Fibroblast of skin of left quadriceps (primary cell): ENCODE results near the gene ZYG11B.
"Not testable (repeated sequence)": the region's sequence is repeated elsewhere in the genome, so short reads cannot be mapped to it uniquely, and the experiment has no call there.

Experiments used
- DNase-seq, 2 experiments: peaks; one replicate each; pipeline ENCODE4 v3.0.0-alpha.2; 2013; ENCODE audit warnings: low read depth in 2 of 2

ZYG11B gene

DNA sequence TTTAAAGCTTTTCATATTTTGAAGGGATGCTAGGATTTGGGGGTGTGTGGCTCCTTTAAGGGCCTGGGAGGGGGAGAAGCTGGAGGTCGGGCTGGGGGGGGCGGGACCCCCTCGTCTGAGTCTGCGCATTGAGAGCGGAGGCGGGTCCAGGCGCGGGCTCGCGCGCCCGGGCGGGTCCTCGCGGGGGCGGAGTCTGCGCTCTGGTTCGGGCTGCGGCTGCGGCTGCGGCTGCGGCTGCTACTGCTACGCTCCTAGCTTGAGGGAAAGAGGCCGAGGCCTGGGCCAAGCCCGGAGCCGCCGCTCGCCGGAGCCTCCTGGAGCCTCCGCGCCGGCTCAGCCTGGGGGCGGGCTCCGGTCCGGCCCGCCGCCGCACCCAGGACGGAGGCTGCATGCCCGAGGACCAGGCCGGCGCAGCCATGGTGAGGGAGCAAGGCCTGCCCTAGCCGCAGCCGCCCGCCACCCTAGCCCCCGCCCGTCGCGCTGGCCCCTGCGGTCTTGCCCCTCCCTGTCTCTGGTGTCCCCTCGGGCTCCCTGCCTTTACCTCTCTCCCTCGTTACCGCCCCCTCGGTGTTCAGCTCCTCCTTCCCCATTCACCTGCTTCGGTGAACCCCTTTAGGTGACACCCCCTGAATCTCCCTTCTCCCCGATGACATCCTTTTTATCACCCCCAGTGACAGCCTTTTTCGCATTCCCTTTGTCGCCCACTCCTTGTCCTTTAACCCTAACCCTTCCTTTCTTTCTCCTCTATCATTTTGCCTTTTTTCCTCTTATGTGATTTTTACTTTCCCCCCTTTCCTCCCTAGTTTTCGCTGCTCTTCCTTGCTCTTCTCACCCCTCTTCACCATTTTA lies at the start of gene ZYG11B:
Gene ZYG11B, plus strand, starts transcription at position 189 of the 849 bp plus-strand sequence. Its CDS starts 201 bp downstream, at position 390.
- DNase-seq: peak; percentile 67 to 71

DNA sequence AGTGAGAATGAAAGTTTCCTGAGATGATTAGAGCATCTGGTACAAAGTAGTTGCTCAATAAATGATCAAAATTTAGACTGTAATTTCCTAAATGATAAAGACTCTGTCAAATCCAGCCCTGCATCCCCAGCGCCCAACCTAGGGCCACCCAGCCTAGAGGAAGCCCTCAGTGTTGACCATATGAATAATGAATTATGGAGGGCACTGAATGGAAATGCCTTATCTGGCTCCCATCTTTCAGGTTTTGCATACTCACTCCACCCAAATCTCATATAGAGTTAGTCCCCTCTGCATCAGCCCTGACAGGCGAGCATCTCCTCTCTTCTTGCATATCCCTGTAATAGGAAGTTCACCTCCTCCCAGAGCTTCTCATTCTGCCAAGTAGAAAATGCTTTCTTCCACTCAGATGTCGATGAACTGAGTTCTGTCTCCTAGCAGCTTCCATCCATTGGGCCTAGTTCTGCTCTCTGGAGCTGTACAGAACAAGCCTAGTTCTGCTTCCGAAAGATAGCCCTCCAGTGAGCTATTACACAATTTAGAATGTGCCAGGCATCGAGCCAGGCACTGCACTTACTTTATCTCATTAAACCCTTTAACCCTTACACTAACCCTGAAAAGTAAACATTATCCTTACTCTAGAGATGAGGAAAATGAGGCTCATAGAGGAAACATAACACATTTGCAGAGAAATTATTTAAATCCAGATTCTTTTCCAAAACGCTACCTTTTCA lies 49.0 kb upstream of the ZYG11B start:
- DNase-seq: no peak

DNA sequence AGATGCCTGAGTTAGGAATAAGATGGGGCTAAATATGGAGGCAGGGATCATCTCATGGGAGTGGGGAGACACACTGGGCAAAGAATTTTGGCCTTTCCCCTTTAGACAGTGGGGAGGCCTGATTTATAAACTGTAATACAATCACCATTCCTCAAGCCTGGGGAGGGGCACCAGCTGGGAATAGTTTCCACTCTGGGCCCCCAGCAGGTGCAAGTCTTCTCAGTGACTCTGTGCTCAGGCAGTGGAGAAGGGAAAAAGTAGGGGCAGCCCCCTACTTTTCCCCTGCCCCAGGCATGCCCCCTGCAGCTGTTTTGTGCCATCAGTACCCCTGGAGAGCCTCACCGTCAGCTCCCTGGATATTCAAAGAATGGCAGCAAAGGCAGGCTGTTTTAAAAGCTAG lies 47.2 kb upstream of the ZYG11B start:
- no peak for DNase-seq

DNA sequence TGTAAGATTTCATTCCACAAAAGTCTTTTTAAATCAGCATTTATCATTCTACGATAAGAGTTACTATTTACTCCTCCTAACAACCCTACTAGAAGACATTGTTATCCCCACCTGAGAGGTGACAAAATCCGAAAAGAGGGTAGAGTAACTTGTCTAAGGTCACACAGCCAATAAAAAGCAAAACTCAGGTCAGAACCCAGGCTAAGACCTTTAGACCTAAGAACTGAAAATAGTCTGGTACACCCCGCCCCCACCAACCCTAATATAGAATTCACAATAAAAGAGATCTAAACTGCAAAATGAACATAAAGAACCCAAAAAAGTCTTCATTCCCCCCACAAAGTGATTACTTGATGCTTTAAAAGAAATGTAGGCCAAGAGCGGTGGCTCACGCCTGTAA lies 46.8 kb upstream of the ZYG11B start:
- DNase-seq: no peak

DNA sequence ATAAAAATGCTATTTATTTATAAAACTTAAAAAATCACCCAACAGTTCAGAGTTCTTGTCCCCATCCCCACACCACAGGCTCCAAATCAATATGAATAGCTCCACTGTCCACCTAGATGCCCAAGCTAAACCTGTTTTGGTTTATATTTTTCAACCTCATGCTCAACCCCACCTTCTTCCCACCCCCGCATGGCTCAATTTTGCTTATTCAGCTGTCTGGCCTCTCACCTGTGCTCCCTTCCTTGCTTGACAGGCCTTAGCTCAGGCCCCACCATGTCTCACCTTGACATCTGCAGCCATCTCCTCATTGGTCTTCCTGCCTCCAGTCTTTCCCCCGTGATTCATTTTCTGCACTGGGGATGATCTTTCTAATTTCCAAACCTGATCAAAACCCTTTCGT lies 45.9 kb upstream of the ZYG11B start:
- DNase-seq: no peak

DNA sequence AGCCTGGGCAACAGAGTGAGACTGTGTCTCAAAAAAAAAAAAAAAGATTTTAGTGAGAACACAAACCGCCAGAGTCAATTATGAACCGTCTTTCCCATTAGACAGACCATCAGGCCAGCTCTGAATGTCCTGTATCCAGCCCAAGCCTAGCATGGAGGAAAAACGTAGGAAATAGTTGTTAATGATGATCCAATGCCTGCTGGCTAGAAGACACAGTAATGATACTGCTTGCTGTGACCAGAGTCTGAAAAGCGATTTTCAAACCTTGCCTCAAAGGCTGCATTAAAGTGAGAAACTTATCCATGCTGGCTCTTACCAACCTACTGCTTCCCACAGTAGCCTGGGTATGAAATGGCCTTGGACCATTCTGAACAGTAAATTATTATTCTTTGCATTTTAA lies 45.1 kb upstream of the ZYG11B start:
- DNase-seq: no peak

DNA sequence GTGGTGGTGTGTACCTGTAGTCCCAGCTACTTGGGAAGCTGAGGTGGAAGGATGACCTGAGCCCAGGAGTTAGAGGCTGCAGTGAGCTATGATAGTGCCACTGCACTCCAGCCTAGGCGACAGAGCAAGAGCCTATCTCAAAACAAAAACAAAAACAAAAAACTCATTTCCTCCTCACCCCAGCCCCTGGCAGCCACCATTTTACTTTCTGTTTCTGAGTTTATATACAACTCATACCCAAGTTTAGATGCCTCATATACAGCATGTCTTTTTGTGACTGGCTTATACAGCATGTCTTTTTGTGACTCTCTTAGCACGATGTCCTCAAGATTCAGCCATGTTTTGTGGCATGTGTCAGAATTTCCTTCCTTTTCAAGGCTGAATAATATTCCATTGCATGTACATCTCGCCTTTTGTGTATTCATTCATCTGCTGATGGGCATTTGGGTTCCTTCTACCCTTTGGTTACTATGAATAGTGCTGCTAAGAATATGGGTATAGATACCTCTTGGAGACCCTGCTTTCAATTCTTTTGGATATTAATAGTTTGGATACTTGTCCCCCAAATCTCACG lies 42.8 kb upstream of the ZYG11B start:
- no peak for DNase-seq

DNA sequence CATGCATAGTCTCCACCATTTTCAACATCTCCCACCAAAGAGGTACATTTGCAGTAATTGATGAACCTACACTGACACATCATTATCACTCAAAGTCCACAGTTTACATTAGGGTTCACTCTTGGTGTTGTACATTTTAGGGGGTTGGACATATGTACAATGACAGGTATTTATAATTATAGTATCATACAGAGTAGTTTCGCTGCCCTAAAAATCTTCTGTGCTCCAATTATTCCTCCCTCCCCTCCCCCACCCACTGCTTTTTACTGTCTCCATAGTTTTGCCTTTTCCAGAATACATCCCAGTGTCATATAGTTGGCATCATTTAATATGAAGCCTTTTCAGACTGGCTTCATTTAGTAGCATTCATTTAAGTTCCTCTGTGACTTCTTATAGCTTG lies 41.7 kb upstream of the ZYG11B start:
- DNase-seq: no peak

DNA sequence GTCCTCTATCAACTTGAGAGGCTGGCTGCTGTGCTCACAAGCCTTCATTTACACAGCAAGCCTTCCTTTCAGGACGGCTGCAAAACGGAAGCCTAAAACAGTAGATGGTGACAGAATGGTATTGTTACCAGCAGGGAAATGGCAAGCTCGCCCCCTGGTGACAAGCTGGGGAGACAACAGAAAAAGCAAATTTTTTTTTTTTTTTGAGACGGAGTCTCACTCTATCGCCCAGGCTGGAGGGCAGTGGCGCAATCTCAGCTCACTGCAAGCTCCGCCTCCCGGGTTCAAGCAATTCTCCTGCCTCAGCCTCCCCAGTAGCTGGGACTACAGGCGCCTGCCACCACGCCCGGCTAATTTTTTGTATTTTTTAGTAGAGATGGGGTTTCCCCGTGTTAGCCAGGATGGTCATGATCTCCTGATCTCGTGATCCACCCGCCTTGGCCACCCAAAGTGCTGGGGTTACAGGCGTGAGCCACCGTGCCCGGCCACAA lies 39.9 kb upstream of the ZYG11B start:
- peak in 1 of 2 experiments; percentile 35 for DNase-seq

DNA sequence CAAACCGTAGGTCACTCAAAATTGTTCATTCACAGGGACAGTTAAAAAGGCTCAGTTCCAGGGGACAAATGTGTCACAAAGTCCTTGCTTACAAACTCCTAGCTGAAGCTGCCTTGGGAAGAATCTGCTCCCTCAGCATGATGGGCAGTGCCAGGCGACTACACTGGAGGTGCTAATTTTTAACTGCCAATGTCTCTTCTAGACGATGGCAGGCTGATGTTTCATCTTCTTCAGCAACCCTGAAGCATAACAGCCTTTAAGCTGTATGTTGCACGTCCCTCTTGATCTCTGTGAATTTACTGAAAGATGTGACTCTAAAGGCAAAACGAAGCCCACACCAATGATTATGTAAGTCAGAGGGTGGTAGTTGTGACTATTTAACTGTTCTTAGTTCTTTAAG lies 39.4 kb upstream of the ZYG11B start:
- no peak for DNase-seq

DNA sequence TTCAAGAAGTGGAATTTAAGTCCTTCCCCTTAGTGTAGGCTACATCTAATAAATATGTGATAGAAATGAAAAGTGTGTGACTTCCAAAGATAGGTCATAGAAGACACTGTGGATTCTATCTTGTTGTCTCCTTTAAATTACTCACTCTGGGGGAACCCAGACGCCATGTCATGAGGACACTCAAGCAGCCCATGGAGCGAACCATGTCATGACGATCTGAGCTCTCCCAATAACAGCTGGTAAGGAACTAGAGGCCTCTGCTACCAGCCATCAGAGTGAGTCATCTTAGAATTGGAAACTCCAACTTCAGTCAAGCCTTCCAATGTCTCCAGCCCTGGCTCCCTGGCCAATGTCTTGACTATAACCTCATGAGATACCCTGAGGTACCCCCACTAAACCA lies 34.4 kb upstream of the ZYG11B start:
- no peak for DNase-seq

DNA sequence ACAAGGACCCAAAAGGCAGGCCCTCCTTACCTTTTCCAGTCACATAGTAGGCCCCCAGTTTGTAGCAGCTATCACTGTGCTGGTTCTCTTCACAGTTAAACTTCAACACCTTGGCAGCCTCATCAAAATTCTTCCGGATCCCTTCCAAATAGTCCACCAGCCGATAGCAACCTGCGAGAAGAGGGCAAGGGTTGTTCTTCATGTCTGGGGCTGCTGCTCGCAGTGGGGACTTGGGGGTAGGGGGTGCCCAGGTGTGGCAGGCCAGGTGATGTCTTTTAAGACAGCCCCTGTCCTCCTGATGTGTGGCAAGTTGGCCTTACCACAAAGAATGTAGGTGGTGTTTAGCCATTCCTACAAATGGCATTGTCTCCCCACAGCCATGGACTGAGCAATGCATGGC lies 33.6 kb upstream of the ZYG11B start:
- DNase-seq: no peak

DNA sequence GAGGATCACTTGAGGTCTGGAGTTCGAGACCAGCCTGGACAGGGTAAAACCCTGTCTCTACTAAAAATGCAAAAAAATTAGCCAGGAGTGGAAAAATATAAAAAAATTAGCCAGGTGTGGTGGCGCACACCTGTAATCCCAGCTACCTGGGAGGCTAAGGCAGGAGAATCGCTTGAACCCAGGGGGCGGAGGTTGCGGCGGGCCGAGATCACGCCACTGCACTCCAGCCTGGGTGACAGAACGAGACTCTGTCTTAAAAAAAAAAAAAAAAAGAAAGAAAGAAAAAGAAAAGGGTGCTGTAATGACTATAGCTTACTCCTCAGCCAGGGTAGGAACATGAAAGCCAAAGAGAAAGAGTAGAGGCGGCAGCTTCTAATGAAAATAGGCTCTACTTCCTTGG lies 32.9 kb upstream of the ZYG11B start:
- not testable (repeated sequence) for DNase-seq

DNA sequence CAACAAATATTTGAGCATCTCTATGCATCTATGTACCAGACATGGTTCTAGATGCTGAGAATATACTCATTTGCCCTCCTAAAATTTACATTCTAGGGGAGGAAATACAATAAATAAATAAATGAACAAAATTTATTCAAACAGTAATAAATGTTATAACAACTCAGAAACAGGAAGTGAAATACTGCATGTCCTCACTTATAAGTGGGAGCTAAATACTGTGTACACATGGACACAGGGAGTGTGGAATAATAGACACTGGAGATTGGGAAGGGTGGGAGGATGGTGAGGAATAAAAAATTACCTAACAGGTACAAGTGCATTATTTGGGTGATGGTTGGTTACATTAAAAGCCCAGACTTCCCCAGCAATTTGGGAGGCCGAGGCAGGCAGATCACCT lies 32.4 kb upstream of the ZYG11B start:
- DNase-seq: no peak

DNA sequence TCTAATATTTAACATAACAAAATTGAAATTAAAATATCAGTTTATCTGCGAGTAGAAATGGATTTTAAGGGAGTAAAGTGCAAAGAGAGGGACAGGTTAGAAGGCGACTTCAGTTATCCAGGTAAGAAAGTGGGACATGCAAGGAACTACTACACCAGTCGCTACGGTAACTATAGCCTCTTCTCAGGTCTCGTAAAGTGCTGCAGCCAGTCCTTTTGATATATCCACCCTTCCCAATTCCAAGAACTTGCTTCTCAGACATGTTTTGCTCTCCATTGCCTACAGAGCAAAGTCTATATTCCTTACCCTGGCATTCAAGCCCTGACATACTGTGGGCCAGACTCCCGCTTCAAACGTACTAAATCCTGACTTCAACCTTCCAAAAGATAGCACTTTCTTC lies 30.6 kb upstream of the ZYG11B start:
- no peak for DNase-seq

DNA sequence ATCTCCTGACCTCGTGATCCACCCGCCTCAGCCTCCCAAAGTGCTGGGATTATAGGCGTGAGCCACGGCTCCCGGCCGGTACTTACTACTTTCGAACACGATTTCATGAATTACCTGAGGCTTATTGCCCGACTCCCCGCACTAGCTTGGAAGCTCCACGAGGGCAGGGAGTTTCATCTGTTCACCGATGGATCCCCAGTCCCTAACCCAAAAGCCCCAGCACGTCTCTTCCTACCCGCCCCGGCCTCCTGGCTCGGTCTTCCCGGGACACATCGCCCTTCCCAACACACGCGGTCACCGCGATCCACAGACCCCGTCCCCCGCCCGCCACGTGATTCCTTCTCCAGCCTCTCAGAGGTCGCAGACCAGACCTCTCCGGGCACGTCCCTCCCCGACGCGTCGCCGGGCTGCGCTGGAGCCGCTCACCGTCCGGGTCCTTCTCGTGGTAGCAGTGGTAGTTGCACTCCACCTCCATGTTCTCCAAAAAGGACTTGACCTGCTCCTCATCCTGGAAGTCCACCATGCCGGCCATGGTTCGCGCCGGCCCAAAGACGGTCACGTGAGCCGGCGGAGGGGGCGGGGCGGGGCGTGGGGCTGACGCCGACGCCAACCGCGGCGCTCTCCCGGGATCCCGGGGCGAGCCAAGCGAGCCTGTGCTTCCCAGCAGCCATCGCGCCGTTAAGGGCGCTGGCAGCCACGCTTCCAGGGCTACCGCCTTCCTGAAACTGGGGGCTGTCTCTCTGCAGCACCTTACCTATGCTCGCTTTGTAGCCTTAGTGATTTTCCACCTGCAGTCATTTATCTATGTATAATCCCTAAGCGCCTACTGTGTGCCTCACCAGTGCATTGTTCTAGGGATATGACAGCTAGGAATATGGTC lies 28.2 kb upstream of the ZYG11B start, which contains the start of gene COA7:
Gene COA7, minus strand, starts transcription at position 553 of the 880 bp plus-strand sequence. Its CDS starts 21 bp downstream, at position 532.
- DNase-seq: peak; percentile 58 to 61

DNA sequence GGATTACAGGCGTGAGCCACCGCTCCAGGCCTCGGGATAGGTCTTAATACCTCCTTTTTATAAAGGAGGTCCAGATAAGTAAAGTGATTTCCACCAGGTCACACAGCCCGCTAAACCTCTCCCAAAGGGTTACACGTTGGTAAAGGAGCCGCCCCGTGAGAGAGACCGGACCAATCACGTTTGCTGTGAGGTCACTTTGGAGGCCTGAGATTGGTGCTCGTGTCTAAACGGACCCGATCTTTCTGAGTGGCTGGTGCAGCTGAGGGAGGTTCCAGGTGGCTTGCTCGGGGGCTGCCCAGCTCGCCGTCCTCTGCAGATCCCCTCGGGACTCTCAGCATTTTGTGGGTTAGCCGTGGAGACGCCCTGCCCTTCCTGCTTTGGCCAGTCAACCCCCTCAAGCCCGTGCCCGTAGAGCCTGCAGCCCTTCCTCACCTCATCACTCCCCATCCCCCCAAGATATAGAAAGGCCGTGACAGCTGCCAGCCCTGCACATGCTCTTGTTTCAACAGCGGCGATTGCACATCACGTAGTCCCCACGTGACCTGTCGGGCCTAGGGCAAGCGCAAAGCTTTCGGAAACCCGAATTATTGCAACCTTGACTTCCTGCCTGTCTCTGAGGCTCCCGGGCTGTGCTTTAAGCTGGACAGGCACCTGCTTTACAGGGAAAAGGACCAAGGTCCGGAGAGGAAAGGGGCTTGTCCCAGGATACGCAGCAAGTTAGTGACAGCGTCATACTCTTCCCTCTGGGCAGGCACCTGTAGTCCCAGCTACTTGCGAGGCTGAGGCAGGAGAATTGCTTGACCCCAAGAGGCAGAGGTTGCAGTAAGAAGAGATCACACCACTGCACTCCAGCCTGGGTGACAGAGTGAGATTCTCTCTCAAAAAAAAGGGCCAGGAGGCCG lies 23.1 kb upstream of the ZYG11B start:
- DNase-seq: peak; percentile 49 to 52

DNA sequence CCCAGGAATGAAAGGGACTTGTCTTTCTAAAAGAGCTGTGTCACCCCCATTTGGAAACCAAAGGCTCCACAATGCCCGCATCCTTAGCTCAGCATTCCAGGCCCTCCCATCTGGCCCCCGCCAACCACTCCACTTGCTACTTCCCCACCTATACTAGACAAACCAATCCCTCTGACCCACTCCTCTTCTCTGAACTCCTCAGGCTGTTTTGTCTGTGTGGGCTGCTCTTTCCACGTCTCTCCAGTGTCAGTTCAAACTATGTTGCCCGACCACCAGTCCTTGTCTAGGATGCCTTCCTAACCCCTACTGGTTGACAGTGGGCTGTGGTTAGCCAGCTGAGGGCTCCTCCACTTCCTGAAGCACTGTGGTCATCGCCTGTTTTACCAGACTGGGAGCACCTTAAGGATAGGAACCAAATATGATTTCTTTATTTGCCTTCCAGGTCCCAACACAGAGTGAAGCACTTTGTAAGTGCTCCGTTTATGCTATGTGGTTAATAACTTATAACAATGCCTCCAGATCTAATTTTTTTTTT lies 20.1 kb upstream of the ZYG11B start:
- DNase-seq: no peak

DNA sequence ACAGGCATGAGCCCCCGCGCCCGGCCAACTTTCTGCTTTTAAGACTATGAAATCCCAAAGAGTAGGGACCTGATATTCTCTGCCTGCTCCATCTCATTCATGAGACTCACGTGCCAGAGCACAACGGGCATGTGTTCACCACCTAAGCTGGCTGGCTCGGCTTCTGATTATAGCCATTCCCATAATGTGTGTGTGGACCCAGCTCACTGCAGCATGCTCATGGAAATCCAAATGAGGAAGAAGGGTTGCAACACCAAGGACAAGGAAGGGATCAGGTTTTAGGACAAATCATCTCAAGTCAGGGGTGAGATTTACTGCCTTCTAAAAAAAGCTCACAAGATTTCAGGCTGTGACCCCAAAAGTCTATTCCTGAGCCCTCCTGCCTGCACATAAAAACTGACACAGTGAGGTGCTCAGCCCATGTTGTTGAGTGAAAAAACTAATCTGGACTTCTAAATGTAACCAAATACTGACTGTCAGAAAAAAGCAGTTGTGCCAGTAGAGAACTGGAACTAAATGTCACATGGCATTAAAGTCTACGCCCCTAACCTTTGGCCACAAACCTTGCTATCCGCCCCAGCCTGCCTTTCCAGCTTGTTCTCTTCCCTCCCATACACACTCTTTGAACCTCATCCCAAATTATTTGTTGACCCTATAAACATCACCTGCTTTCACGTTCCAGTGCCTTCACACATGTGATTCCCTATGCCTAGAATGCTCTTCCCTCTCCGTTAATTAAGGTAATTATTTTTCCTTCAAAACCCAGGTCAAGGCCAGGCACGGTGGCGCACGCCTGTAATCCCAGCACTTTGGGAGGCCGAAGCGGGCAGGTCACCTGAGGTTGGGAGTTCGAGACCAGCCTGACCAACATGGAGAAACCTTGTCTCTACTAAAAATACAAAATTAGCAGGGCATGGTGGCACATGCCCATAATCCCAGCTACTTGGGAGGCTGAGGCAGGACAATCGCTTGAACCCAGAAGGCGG lies 19.0 kb upstream of the ZYG11B start:
- no peak for DNase-seq
